ENCODE data around the gene IFT22.
"Not testable (repeated sequence)": the region's sequence is repeated elsewhere in the genome, so short reads cannot be mapped to it uniquely, and the experiment has no call there.

GRCh38 chr7:101349300-101349699, 27.7 kb upstream of the IFT22 start:
- TF ChIP-seq CTCF (conservative IDR thresholded peaks at IDR 0.05; ENCODE audit: low read depth, low read length); EZH2 (IDR thresholded peaks at IDR 0.05; ENCODE audit: borderline replicate concordance, low read depth, low read length, poor library complexity, severe bottlenecking): not testable (repeated sequence)

Data from A673 (cell line).